ENCODE data around the gene MCM10.
"Not testable (repeated sequence)": the region's sequence is repeated elsewhere in the genome, so short reads cannot be mapped to it uniquely, and the experiment has no call there.

The MCM10 gene

GRCh38 chr10:13222566-13222965, 61.2 kb downstream of the MCM10 start:
- no peak for DNase-seq

GRCh38 chr10:13223241-13223640, 61.9 kb downstream of the MCM10 start:
- no peak for DNase-seq

- no peak for DNase-seq
Observed at GRCh38 chr10:13224210-13224995, 63.0 kb downstream of the MCM10 start.

- no peak for DNase-seq
Observed at GRCh38 chr10:13225601-13226000, 64.2 kb downstream of the MCM10 start.

- DNase-seq: no peak
Observed at GRCh38 chr10:13227031-13227430, 65.7 kb downstream of the MCM10 start.

GRCh38 chr10:13231190-13231589, 69.8 kb downstream of the MCM10 start:
- DNase-seq: no peak

- no peak for DNase-seq
Observed at GRCh38 chr10:13231808-13232207, 70.5 kb downstream of the MCM10 start.

GRCh38 chr10:13233358-13233757, 72.0 kb downstream of the MCM10 start:
- no peak for DNase-seq

GRCh38 chr10:13234172-13234571, 72.8 kb downstream of the MCM10 start, which contains the start of gene UCMA:
Gene UCMA, minus strand, starts transcription at chr10:13234374. Its CDS starts 116 bp downstream, at chr10:13234258.
- no peak for DNase-seq

GRCh38 chr10:13234736-13235135, 73.4 kb downstream of the MCM10 start:
- DNase-seq: not testable (repeated sequence)

GRCh38 chr10:13236638-13237037, 75.3 kb downstream of the MCM10 start:
- DNase-seq: no peak

- no peak for DNase-seq
Observed at GRCh38 chr10:13238271-13239077, 77.1 kb downstream of the MCM10 start.

GRCh38 chr10:13239923-13240322, 78.6 kb downstream of the MCM10 start:
- DNase-seq: no peak

GRCh38 chr10:13241613-13242012, 80.3 kb downstream of the MCM10 start:
- DNase-seq: no peak

- DNase-seq: not testable (repeated sequence)
Observed at GRCh38 chr10:13242260-13242659, 80.9 kb downstream of the MCM10 start.

- DNase-seq: no peak
Observed at GRCh38 chr10:13247246-13247645, 85.9 kb downstream of the MCM10 start.

GRCh38 chr10:13247784-13248183, 86.4 kb downstream of the MCM10 start:
- DNase-seq: no peak

- DNase-seq: no peak
Observed at GRCh38 chr10:13253726-13254125, 92.4 kb downstream of the MCM10 start.

GRCh38 chr10:13256627-13257026, 95.3 kb downstream of the MCM10 start:
- DNase-seq: no peak

GRCh38 chr10:13257621-13258140, 96.3 kb downstream of the MCM10 start:
- no peak for DNase-seq

All from retina (tissue), 1 donor.